Cerebellar cortex (tissue), 1 donor: ENCODE results near the gene PRICKLE4.
A peak's percentile ranks its signal among the peaks of the same experiment; 100 is the strongest.

ENCODE experiments used
- DNase-seq: peaks from one replicate; pipeline ENCODE4 v3.0.0-alpha.2; 2015; ENCODE audit warnings: low spot score

The PRICKLE4 gene

DNA sequence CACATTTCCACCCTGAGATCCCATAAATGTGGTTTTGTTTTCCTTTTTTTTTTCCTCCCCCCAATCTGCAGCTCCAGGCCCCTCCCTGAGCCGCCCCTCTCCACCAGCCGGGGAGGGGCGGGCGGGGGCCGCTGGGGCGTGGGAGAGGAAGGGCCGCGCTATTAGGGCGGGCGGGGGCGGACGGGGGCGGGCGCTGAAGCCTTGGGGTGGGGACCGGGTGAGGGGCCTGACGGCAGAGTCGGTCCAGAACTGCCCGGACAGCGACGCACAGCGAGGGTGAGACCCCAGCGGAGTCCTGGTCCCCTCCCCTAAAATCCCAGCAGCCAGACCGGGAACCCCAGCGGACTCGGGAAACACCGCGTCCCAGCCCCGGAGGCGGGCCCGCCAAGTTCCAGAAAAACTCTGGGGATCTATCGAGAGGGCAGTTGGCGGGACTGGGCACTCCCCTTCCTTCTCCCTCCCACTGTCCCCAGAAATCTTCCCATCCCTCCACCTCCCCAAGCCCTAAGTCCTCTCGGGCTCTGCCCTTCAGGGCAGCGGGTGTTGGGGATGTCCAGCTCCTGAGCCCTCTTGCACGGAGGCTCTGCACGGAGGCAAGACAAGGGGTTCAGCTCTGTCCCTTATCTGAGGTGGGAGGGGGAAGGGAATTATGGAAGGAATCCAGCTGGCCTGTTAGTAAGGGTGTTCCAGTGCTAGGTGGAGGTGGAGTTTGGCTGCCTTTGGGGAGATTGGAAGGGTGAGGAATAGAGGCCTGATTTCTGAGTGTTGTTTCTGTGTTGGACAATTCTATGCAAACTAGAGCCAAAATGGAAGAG lies at the start of gene PRICKLE4:
Gene PRICKLE4 (plus strand): TSS at position 232 of the 815 bp plus-strand sequence. CDS start 2,692 bp downstream, outside the sequence.
- DNase-seq = peak; percentile 53

DNA sequence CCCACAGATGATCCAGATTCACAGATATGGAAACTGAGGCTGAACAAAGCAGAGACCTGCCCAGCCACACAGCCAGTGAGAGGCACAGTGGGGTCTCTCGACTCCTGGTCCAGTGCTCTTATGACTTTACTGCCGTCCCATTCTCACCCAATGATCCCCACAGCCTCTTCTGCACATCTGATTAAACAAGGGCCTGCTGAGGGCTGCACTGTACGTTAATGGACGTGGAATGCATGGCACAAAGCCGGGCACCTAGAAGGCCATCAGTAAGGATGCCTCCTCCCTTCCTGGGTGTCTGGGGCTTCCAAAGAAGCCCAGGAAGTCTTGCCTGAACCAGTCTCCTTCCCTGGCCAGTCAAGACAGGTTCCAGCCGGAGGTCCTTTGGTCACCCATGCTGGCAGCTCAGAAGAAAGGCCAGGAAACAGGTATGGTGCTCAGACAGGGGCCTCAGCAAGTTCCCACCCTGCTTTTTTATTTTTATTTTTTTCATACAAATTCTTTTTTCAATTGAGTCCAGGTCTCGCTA lies 49.0 kb upstream of the PRICKLE4 start:
- no peak for DNase-seq

GRCh38 chr6:41732149-41732548 lies 48.4 kb upstream of the PRICKLE4 start:
- DNase-seq = no peak

- DNase-seq = no peak
Measured at GRCh38 chr6:41732591-41733359, 47.8 kb upstream of the PRICKLE4 start.

- DNase-seq = no peak
Measured at GRCh38 chr6:41733360-41733706, 47.2 kb upstream of the PRICKLE4 start.

GRCh38 chr6:41733707-41734665 lies 46.6 kb upstream of the PRICKLE4 start:
- peak; percentile 75 for DNase-seq

- peak; percentile 82 for DNase-seq
Measured at GRCh38 chr6:41734666-41735426, 45.7 kb upstream of the PRICKLE4 start.

- DNase-seq = peak; percentile 95
Measured at GRCh38 chr6:41735427-41736185, 45.0 kb upstream of the PRICKLE4 start, which contains the start of gene TFEB. TSS of gene TFEB (minus strand) at chr6:41735608. CDS start at chr6:41691213, 44,395 bp downstream.

DNA sequence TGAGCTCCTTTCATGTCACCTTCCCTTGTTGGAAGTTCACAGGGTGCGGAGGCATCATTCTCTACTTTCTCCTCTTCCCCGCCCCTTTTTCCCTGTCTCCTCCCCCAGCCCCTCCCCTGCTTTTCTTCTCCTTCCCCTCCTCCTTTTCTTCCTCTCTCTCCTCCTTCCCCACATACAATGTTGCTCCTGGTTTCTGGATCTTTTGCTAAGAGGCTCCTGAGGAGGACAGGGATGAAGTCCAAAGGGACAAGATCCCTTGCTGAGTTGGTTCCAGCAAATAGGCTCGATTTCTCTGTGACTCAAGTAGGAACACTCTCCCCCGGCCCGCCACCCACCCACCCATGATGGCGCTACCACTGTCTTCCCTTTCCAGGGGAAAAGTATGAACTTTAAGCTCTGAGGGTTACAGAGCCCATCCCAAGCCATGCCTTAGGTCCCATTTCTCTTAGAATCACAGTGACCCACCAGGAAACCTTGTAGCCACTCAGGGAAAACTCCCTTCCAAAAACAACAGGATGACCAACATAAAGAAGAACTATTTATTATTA lies 44.3 kb upstream of the PRICKLE4 start:
- DNase-seq = peak; percentile 60

- DNase-seq = no peak
Measured at GRCh38 chr6:41736800-41737555, 43.6 kb upstream of the PRICKLE4 start.

DNA sequence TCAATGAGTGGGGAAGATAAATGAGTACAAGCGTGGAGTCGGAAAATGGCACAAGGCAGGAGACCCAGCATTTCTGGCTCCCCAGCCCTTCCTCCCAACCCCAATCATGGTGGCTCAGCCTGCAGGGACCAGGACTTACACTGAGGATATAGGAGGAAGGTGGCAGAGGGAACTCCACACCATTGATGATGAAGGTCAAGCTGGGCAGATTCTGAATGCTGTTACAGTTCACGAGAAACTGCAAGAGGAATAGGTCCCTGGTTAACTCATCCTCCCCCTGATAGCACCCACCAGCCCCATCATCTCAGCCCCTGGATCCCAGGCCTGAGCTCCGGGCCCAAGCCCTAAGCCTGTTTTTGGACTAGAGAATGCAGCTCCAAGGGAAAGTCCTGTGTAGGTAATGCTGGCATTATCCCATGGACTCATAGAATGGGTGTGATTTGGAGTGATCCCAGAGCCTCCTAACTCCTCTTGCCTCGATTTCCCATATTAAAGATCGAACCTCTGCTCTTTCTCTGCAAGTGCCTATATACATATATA lies 42.9 kb upstream of the PRICKLE4 start:
- DNase-seq = no peak

DNA sequence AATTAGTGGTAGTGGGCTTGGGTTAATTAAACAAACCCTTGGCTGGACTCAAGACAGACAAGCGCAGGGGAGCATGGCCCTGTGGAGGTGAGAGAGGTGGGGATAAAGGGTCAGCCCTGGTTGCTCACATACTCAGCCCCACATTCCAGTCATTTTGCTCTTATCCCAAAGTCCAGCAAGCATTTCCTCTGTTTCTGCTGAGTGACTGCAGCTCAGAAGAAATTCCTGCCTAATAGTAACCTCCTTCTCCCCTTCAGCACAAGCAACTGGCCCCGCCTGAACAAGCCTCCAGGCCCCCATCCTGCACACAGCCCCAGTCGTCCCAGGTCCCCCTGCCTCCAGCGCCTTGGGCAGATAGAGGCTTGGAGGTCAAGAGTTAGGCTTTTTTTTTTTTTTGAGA lies 41.5 kb upstream of the PRICKLE4 start:
- no peak for DNase-seq

- DNase-seq = no peak
Measured at GRCh38 chr6:41740366-41741162, 40.0 kb upstream of the PRICKLE4 start.

DNA sequence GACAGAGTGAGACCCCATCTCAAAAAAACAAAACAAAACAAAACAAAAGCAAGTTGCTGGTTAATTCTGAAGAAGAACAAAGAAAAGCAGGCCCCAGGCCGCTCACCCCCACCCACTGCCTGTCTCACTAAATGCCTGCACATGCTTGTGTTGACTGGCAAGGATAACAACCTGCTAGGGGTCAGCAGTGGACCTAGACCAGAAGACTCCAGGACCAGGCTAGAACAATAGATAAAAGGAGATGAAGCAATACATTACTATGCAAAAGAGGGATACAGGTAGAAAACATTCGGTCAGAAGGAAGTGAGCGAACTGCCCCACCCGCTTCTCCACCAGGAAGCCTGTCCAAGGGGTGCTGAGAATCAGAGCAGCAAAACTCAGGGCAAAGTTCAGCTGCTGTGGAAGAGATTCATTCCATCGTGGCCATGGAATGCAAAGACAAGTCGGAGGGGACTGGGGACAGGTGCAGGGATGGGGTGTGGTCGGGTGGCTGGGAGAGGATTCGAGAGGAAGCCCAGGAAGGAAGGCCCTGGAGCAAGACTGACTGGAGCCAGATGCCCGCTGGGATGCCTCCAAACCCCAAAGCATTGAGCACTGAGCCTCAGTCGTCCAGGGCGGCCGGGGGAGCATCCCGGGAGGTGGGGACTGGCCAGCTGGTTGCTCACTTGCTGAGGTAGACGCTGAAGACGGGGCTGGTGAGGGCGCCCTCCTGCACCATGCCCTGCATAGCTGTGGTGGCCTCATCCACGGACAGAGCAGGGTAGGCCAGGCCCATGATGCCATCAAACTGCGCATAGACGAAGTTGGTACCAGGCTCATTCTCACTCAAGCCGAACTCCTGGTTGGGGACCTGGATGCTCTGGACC lies 38.7 kb upstream of the PRICKLE4 start:
- DNase-seq = no peak

GRCh38 chr6:41743406-41744235 lies 37.0 kb upstream of the PRICKLE4 start:
- DNase-seq = no peak

DNA sequence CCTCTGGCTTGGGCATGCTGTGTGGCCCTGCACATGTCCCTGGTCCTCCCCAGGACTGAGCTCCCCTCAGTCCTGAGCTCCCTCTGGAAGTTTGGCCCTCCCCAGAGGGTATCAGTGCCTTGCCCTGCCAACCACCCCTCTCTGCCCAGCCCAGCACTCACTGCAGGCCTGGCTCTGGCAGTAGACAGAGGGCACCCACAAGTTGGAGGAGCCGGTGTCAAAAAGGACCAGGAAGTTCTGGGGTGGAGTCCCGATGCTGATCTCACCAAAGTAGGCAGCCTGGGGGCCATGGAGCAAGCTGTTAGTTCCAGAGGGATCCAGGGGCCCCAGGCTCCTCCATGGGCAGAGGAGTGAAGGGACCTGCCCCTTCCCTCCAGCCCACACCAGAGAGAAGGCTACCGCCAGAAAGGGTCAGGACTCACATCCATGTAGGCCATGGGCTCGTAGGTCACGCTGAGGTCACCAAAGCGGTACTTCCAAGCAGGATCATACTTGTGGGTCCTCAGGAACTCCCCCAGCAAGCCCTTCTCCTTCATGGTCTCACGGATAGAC lies 36.3 kb upstream of the PRICKLE4 start:
- no peak for DNase-seq
